ENCODE data around the gene COMP. TPM values are rescaled to one million over a fixed set of nuclear protein-coding genes. Genes with fewer than 3 reads are reported as not detected.
A peak's percentile ranks its signal among the peaks of the same experiment; 100 is the strongest.

Gene COMP
- total RNA-seq, 1 donor from 2014 or later: not detected

GRCh38 chr19:18774107-18774506 is 17.0 kb downstream of the COMP start:
- ATAC-seq (ENCODE audit: poor library complexity) (no peak), DNase-seq (no peak)
- intact Hi-C loops (cut with DNase I): no loop called here

GRCh38 chr19:18773682-18774081 is 17.4 kb downstream of the COMP start:
- intact Hi-C loops (cut with DNase I): no loop called here
- DNase-seq: no peak
- ATAC-seq (ENCODE audit: poor library complexity): no peak

- intact Hi-C loops (cut with DNase I): no loop called here
- no peak for ATAC-seq (ENCODE audit: poor library complexity)
- DNase-seq: no peak
Measured at GRCh38 chr19:18772620-18773587, 18.2 kb downstream of the COMP start.

GRCh38 chr19:18771328-18772242 is 19.5 kb downstream of the COMP start:
- DNase-seq: no peak
- no peak for ATAC-seq (ENCODE audit: poor library complexity)
- intact Hi-C loops (cut with DNase I): no loop called here

- DNase-seq (no peak), ATAC-seq (ENCODE audit: poor library complexity) (no peak)
- intact Hi-C loops (cut with DNase I): no loop called here
Measured at GRCh38 chr19:18770663-18771327, 20.3 kb downstream of the COMP start.

- intact Hi-C loops (cut with DNase I): no loop called here
- ATAC-seq (ENCODE audit: poor library complexity): no peak
- no peak for DNase-seq
Measured at GRCh38 chr19:18769989-18770528, 21.0 kb downstream of the COMP start.

- DNase-seq: no peak
- intact Hi-C loops (cut with DNase I): no loop called here
- ATAC-seq (ENCODE audit: poor library complexity): no peak
Measured at GRCh38 chr19:18768997-18769891, 21.9 kb downstream of the COMP start.

GRCh38 chr19:18768046-18768771 is 22.9 kb downstream of the COMP start:
- DNase-seq: no peak
- intact Hi-C loops (cut with DNase I): no loop called here
- ATAC-seq (ENCODE audit: poor library complexity): no peak

GRCh38 chr19:18765224-18765623 is 25.9 kb downstream of the COMP start:
- ATAC-seq (ENCODE audit: poor library complexity) (no peak), DNase-seq (no peak)
- intact Hi-C loops (cut with DNase I): no loop called here

- intact Hi-C loops (cut with DNase I): no loop called here
- DNase-seq (no peak), ATAC-seq (ENCODE audit: poor library complexity) (no peak)
Measured at GRCh38 chr19:18764591-18765051, 26.5 kb downstream of the COMP start.

- ATAC-seq (ENCODE audit: poor library complexity) (no peak), DNase-seq (no peak)
- intact Hi-C loops (cut with DNase I): no loop called here
Measured at GRCh38 chr19:18763674-18764590, 27.2 kb downstream of the COMP start.

GRCh38 chr19:18762125-18763023 is 28.7 kb downstream of the COMP start:
- intact Hi-C loops (cut with DNase I): no loop called here
- ATAC-seq (ENCODE audit: poor library complexity) (peak; percentile 90), DNase-seq (peak; percentile 79)

GRCh38 chr19:18761531-18762110 is 29.5 kb downstream of the COMP start:
- DNase-seq (no peak), ATAC-seq (ENCODE audit: poor library complexity) (peak; percentile 19)
- intact Hi-C loops (cut with DNase I): no loop called here

- intact Hi-C loops (cut with DNase I): no loop called here
- ATAC-seq (ENCODE audit: poor library complexity) (no peak), DNase-seq (no peak)
Measured at GRCh38 chr19:18760440-18761383, 30.4 kb downstream of the COMP start.
